ENCODE data around the gene TREM1.

- TF ChIP-seq CTCF (IDR thresholded peaks at IDR 0.05) (no peak), POLR2A (IDR thresholded peaks at IDR 0.05) (no peak)
These were observed 1.7 kb upstream of the TREM1 start for GRCh38 chr6:41288030-41288753.

Data from vagina (tissue), 2 donors.